DMS79 (cell line): Measurements from ENCODE around the gene XRCC2.
"Not testable (repeated sequence)": the region's sequence is repeated elsewhere in the genome, so short reads cannot be mapped to it uniquely, and the experiment has no call there.

ENCODE experiments used
- DNase-seq: peaks from one replicate; lab custom pipeline; 2025; lab: John Stamatoyannopoulos, UW

The XRCC2 gene

GRCh38 chr7:152664636-152665035 is 11.3 kb downstream of the XRCC2 start:
- no peak for DNase-seq

GRCh38 chr7:152663931-152664330 is 12.0 kb downstream of the XRCC2 start:
- DNase-seq = no peak

GRCh38 chr7:152663148-152663740 is 12.7 kb downstream of the XRCC2 start:
- no peak for DNase-seq

- no peak for DNase-seq
These were observed 14.5 kb downstream of the XRCC2 start for GRCh38 chr7:152661479-152661878.

GRCh38 chr7:152660021-152660420 is 15.9 kb downstream of the XRCC2 start:
- DNase-seq = no peak

GRCh38 chr7:152654971-152655370 is 21.0 kb downstream of the XRCC2 start:
- DNase-seq = no peak

GRCh38 chr7:152649220-152649619 is 26.7 kb downstream of the XRCC2 start:
- no peak for DNase-seq

GRCh38 chr7:152647009-152647408 is 28.9 kb downstream of the XRCC2 start:
- DNase-seq = no peak

GRCh38 chr7:152646579-152646978 is 29.4 kb downstream of the XRCC2 start:
- not testable (repeated sequence) for DNase-seq

- DNase-seq = no peak
These were observed 31.9 kb downstream of the XRCC2 start for GRCh38 chr7:152643979-152644559.

GRCh38 chr7:152641384-152641783 is 34.6 kb downstream of the XRCC2 start:
- no peak for DNase-seq

- no peak for DNase-seq
These were observed 35.1 kb downstream of the XRCC2 start for GRCh38 chr7:152640829-152641228.

- no peak for DNase-seq
These were observed 37.9 kb downstream of the XRCC2 start for GRCh38 chr7:152637920-152638580.

GRCh38 chr7:152637161-152637560 is 38.8 kb downstream of the XRCC2 start:
- no peak for DNase-seq

GRCh38 chr7:152636441-152636840 is 39.5 kb downstream of the XRCC2 start:
- no peak for DNase-seq

- DNase-seq = no peak
These were observed 42.4 kb downstream of the XRCC2 start for GRCh38 chr7:152633504-152633903.

GRCh38 chr7:152633072-152633471 is 42.9 kb downstream of the XRCC2 start:
- no peak for DNase-seq

- DNase-seq = not testable (repeated sequence)
These were observed 47.2 kb downstream of the XRCC2 start for GRCh38 chr7:152628772-152629171.

- DNase-seq = no peak
These were observed 51.7 kb downstream of the XRCC2 start for GRCh38 chr7:152624228-152624627.

GRCh38 chr7:152621426-152621825 is 54.5 kb downstream of the XRCC2 start:
- DNase-seq = no peak

- no peak for DNase-seq
These were observed 56.8 kb downstream of the XRCC2 start for GRCh38 chr7:152619027-152619739.

GRCh38 chr7:152618427-152618826 is 57.5 kb downstream of the XRCC2 start:
- no peak for DNase-seq

- no peak for DNase-seq
These were observed 58.9 kb downstream of the XRCC2 start for GRCh38 chr7:152617056-152617455.
